Measurements from ENCODE around the gene DNAJC21. TPM values are rescaled to one million over a fixed set of nuclear protein-coding genes. Genes with fewer than 3 reads are reported as not detected.
A peak's percentile ranks its signal among the peaks of the same experiment; 100 is the strongest.
"Not testable (repeated sequence)": the region's sequence is repeated elsewhere in the genome, so short reads cannot be mapped to it uniquely, and the experiment has no call there.

The DNAJC21 gene
- total RNA-seq, 1 experiment from 2014 or later, result 34.7 TPM

DNA sequence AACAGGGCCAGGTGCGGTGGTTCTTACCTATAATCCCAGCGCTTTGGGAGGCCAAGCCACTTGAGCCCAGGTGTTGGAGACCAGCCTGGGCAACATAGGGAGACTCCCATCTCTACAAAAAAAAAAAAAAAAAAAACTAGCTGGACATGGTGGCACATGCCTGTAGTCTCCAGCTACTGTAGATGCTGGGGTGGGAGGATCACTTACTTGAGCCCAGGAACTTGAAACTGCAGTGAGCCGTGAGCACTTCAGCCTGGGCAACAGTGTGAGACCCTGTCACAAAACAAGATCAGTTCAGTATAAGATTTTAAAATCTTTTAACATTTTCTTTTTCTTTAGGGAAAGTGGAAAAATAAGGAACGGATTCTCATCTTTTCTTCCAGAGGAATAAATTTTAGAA is 11.3 kb upstream of the DNAJC21 start:
- CTCF ChIA-PET, result no interaction called here
- Histone ChIP-seq H3K36me3 (ENCODE audit: control insufficient read depth in 1 of 2, insufficient read depth in 2 of 2, low read length in 2 of 2) (peaks cover 32 to 34% of the 10 kb centered on the region in 2 experiments), H3K27ac (ENCODE audit: low read depth, low read length) (no peak overlapping the region; the same call in 1 of the 2 replicates), H3K4me3 (replicated peaks in 1 of 2; ENCODE audit: low read depth in 1 of 2, low read length in 2 of 2) (no peak overlapping the region), H4K20me1 (ENCODE audit: insufficient read depth) (peaks cover 20% of the 10 kb centered on the region; the same call in 1 of the 2 replicates), H3K9ac (ENCODE audit: low read length) (no peak overlapping the region), H3K9me2 (ENCODE audit: insufficient read depth) (no peaks in the 10 kb centered on the region), H3K4me2 (ENCODE audit: low read length) (peak overlapping the region; percentile 77; the same call in 1 of the 2 replicates), H3K27me3 (ENCODE audit: insufficient read depth, low read length) (no peaks in the 10 kb centered on the region), H3K4me1 (ENCODE audit: control insufficient read depth in 1 of 2, insufficient read depth in 2 of 2, low read length in 2 of 2) (peaks cover 23 to 46% of the 10 kb centered on the region in 2 experiments), H2AFZ (ENCODE audit: low read depth, low read length, poor library complexity, severe bottlenecking) (no peak overlapping the region), H3K79me2 (ENCODE audit: insufficient read depth, low read length) (peaks cover 97% of the 10 kb centered on the region), H3K9me3 (ENCODE audit: control insufficient read depth in 1 of 2, insufficient read depth in 1 of 2, low read depth in 1 of 2, low read length in 2 of 2) (no peaks in the 10 kb centered on the region)
- DNase-seq (ENCODE audit: low read depth, low spot score) (no peak), ATAC-seq (no peak)
- BruUV-seq (replicated peaks), result no TSS peak
- TF ChIP-seq POLR2AphosphoS5 (IDR thresholded peaks at IDR 0.05; ENCODE audit: low read depth, low read length) (no peak), RAD21 (IDR thresholded peaks at IDR 0.05; ENCODE audit: low read depth) (no peak), EZH2 (IDR thresholded peaks at IDR 0.05) (no peak), ATF3 (IDR thresholded peaks at IDR 0.05) (no peak), JUND (IDR thresholded peaks at IDR 0.05) (no peak)
- intact Hi-C loops (cut with micrococcal nuclease), result no loop called here
- RAD21 ChIA-PET (ENCODE audit: low non-redundant PET in 1 of 2, low total read pairs in 2 of 2, uncharacterized antibody in 2 of 2, unreplicated experiment in 2 of 2), result no interaction called here
- POLR2A ChIA-PET, result no interaction called here

- POLR2A ChIA-PET, result no interaction called here
- H3K27me3 ChIP-seq (ENCODE audit: insufficient read depth, low read length), result no peaks in the 10 kb centered on the region
These were observed 10.3 kb upstream of the DNAJC21 start for GRCh38 chr5:34919077-34919476.

GRCh38 chr5:34923256-34923655 is 6.1 kb upstream of the DNAJC21 start:
- DNase-seq (ENCODE audit: low read depth, low spot score); CTCF ChIA-PET; RAD21 ChIA-PET (ENCODE audit: low non-redundant PET in 1 of 2, low total read pairs in 2 of 2, uncharacterized antibody in 2 of 2, unreplicated experiment in 2 of 2); H3K4me3 ChIP-seq (replicated peaks in 1 of 2; ENCODE audit: low read depth in 1 of 2, low read length in 2 of 2); H3K27me3 ChIP-seq (ENCODE audit: insufficient read depth, low read length); H2AFZ ChIP-seq (ENCODE audit: low read depth, low read length, poor library complexity, severe bottlenecking); H3K9me2 ChIP-seq (ENCODE audit: insufficient read depth); H3K9me3 ChIP-seq (ENCODE audit: control insufficient read depth in 1 of 2, insufficient read depth in 1 of 2, low read depth in 1 of 2, low read length in 2 of 2); BruUV-seq (replicated peaks): not testable (repeated sequence)
- Histone ChIP-seq H3K27ac (ENCODE audit: low read depth, low read length) (peak overlapping the region; percentile 81), H4K20me1 (ENCODE audit: insufficient read depth) (peaks cover 30% of the 10 kb centered on the region; the same call in 1 of the 2 replicates), H3K79me2 (ENCODE audit: insufficient read depth, low read length) (peaks cover 84% of the 10 kb centered on the region), H3K4me2 (ENCODE audit: low read length) (peak overlapping the region; percentile 64), H3K9ac (ENCODE audit: low read length) (peak overlapping the region; percentile 2; the same call in 1 of the 2 replicates), H3K36me3 (ENCODE audit: control insufficient read depth in 1 of 2, insufficient read depth in 2 of 2, low read length in 2 of 2) (peaks cover 50 to 61% of the 10 kb centered on the region in 2 experiments), H3K4me1 (ENCODE audit: control insufficient read depth in 1 of 2, insufficient read depth in 2 of 2, low read length in 2 of 2) (peaks cover 29 to 43% of the 10 kb centered on the region in 2 experiments)
- ATAC-seq, result peak; percentile 51
- intact Hi-C loops (cut with micrococcal nuclease), result loop anchor here (10.0 kb wide), 1 partner anchor 1478 kb away; the partner anchor contains the start of gene TARS1
- POLR2A ChIA-PET, result interaction anchor here (1.2 to 1.5 kb wide), 2 partner anchors 8 to 9 kb away, joined by 5 to 6 read pairs; partner anchors contain the start of genes BRIX1 and RAD1

More at GRCh38 chr5:34919077-34919476, 10.3 kb upstream of the DNAJC21 start:
- TF ChIP-seq RAD21 (IDR thresholded peaks at IDR 0.05; ENCODE audit: low read depth) (peak; percentile 25; the same call in 1 of the 2 replicates), FOSL1 (IDR thresholded peaks at IDR 0.05; ENCODE audit: low read depth) (no peak)
- TF ChIP-seq, protein P1, sequence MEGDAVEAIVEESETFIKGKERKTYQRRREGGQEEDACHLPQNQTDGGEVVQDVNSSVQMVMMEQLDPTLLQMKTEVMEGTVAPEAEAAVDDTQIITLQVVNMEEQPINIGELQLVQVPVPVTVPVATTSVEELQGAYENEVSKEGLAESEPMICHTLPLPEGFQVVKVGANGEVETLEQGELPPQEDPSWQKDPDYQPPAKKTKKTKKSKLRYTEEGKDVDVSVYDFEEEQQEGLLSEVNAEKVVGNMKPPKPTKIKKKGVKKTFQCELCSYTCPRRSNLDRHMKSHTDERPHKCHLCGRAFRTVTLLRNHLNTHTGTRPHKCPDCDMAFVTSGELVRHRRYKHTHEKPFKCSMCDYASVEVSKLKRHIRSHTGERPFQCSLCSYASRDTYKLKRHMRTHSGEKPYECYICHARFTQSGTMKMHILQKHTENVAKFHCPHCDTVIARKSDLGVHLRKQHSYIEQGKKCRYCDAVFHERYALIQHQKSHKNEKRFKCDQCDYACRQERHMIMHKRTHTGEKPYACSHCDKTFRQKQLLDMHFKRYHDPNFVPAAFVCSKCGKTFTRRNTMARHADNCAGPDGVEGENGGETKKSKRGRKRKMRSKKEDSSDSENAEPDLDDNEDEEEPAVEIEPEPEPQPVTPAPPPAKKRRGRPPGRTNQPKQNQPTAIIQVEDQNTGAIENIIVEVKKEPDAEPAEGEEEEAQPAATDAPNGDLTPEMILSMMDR (IDR thresholded peaks at IDR 0.05 in 2 of 3, conservative IDR thresholded peaks at IDR 0.05 in 1 of 3; ENCODE audit: borderline replicate concordance in 1 of 3, insufficient read depth in 1 of 3, low read depth in 2 of 3, low read length in 2 of 3), result peak in 2 of 3 experiments; percentile 22 to 42; a peak in 2 of 6 replicates
- DNase-seq (ENCODE audit: low read depth, low spot score) (no peak), ATAC-seq (no peak)
- Histone ChIP-seq H3K4me3 (replicated peaks in 1 of 2; ENCODE audit: low read depth in 1 of 2, low read length in 2 of 2) (no peak overlapping the region), H3K27ac (ENCODE audit: low read depth, low read length) (no peak overlapping the region), H4K20me1 (ENCODE audit: insufficient read depth) (peaks cover 23% of the 10 kb centered on the region; the same call in 1 of the 2 replicates), H3K9me3 (ENCODE audit: control insufficient read depth in 1 of 2, insufficient read depth in 1 of 2, low read depth in 1 of 2, low read length in 2 of 2) (no peaks in the 10 kb centered on the region), H3K4me2 (ENCODE audit: low read length) (no peak overlapping the region), H3K79me2 (ENCODE audit: insufficient read depth, low read length) (peaks cover 89% of the 10 kb centered on the region), H3K9ac (ENCODE audit: low read length) (no peak overlapping the region), H3K36me3 (ENCODE audit: control insufficient read depth in 1 of 2, insufficient read depth in 2 of 2, low read length in 2 of 2) (peaks cover 33 to 40% of the 10 kb centered on the region in 2 experiments), H2AFZ (ENCODE audit: low read depth, low read length, poor library complexity, severe bottlenecking) (no peak overlapping the region), H3K4me1 (ENCODE audit: control insufficient read depth in 1 of 2, insufficient read depth in 2 of 2, low read length in 2 of 2) (peaks cover 26 to 51% of the 10 kb centered on the region in 2 experiments), H3K9me2 (ENCODE audit: insufficient read depth) (no peaks in the 10 kb centered on the region)
- CTCF ChIA-PET, result no interaction called here
- RAD21 ChIA-PET (ENCODE audit: low non-redundant PET in 1 of 2, low total read pairs in 2 of 2, uncharacterized antibody in 2 of 2, unreplicated experiment in 2 of 2), result no interaction called here
- intact Hi-C loops (cut with micrococcal nuclease), result no loop called here
- no TSS peak for BruUV-seq (replicated peaks)
